GM18868 (cell line): ENCODE measurements around the gene MTHFD1L.
"Not testable (repeated sequence)": the region's sequence is repeated elsewhere in the genome, so short reads cannot be mapped to it uniquely, and the experiment has no call there.

Experiments
- ATAC-seq: cut with Tn5 transposase; IDR thresholded peaks from one replicate; pipeline ENCODE4 v1.9.1; 2021; ENCODE audit warnings: mild to moderate bottlenecking, moderate library complexity; ENCODE audit not compliant: unreplicated experiment

MTHFD1L gene

GRCh38 chr6:151060766-151061531 lies 195.4 kb downstream of the MTHFD1L start:
- ATAC-seq: no peak

DNA sequence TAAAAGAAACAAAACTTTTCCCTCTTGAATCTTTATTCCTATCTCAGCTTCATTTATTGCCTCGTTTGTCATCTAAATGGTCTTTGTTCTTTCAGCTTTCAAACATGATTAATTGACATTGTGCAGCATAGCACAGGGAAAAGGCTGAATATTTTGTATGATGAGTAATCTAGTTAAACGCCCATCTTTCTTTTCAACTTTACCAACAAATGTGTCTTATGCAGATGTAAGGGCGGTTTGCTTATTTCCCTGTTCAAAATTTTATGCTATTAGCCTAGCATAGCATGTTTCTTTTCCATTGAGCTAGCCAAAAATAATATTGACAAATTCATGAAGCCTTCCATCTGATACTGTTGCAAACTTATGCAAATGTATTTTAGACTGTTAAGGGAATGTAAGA lies 197.8 kb downstream of the MTHFD1L start:
- no peak for ATAC-seq

DNA sequence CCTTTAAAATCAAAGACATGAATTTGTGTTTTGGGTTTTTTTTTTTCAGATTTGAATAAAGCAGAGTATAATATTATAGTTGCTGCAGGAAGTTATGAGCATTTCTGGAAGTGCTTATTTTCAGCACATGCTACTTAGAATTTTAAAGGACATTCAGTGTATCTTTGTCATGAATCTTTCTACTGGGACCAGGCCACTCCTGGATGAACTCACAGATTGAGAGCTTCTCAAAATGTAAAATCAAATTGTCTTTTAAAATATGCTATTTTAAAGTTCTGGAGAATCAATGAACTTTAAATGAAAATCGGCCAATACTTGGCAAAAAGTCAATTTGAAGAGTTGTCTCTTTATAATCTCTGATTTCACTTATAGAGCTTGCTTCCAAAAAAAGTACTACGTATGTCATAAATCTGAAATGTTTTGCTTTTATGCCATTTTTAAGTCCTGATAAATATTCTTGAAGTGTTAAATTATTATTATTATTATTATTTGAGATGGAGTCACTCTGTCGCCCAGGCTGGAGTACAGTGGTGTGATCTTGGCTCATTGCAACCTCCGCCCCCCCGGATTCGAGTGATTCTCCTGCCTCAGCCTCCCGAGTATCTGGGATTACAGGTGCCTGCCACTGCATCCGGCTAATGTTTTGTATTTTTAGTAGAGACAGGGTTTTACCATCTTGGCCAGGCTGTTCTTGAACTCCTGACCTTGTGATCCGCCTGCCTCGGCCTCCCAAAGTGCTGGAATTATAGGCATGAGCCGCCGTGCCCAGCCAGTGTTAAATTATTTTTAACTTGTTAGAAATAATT lies 198.5 kb downstream of the MTHFD1L start:
- no peak for ATAC-seq

DNA sequence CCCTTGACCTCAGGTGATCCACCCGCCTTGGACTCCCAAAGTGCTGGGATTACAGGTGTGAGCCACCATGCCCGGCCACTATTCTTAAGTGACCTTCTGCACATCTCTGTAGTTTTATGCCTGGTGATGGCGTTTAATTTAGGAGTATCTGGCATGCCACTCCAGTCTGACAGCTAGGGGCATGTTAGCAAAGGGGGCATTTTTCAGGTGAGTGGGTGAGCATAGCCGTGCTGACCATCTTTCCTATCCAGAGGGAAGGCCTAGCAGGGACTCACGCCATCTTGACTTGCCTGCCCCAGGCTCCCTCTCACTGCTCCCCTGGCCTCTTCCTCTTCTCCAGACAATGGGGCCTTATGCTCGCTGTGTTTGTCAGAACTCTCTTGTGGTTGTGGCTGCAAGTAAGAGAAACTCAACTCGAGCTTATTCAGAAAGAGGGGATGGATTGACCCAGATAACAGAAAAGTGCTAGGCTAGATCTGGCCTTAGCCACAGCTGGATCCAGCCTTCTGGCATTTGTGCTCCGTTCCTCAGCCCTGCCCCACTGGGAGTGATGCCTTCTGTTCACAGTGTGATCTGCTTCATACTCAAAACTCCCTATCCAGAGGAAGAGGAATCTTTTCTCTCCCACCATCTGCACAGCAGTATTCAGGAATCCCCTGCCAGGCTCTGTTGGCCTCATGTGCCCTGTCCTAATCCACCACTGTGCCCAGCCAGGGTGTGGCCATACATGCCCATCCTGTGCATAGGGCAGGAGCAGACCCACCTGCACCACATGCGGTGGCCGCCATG lies 199.7 kb downstream of the MTHFD1L start:
- ATAC-seq: no peak

GRCh38 chr6:151067684-151068596 lies 202.4 kb downstream of the MTHFD1L start:
- ATAC-seq: no peak

GRCh38 chr6:151068761-151069312 lies 203.3 kb downstream of the MTHFD1L start:
- no peak for ATAC-seq

DNA sequence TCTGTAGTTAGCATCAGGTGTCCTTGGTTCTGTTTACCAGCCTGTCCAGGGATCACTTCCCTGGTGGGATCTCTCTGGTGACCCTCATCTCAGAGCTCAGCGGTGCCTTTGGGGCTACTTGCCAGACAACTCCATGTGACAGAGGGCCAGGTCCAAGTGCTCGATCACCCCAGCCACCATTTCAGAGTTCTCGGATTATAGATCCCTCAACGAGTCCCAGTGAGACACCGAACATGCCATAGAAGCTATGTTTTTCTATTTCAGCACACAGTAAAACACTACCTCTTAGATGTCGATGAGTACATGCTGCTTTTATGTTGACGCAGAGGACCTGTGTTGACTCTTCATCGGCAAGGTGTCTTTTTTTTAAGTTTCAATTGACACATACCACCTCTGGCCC lies 204.1 kb downstream of the MTHFD1L start:
- ATAC-seq: no peak

DNA sequence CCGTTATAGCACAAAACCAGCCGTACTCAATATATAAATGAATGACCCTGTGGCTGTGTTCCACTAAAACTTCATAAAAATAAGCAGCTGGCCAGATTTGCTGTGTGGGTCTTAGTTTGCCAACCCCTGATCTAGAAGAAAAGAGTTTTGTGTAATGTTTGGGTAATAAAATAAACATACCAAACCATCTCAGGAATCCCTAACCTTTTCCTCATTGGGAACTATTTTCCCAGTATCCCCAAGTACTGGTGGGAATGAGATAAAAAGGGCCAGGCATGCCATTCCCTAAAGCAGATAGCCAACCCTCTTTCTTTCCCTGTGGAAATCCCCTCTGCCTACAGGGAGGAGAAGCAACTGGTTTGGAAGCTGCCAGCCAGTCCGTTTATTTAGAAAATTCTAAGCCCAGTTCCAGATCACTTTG lies 205.1 kb downstream of the MTHFD1L start:
- no peak for ATAC-seq

DNA sequence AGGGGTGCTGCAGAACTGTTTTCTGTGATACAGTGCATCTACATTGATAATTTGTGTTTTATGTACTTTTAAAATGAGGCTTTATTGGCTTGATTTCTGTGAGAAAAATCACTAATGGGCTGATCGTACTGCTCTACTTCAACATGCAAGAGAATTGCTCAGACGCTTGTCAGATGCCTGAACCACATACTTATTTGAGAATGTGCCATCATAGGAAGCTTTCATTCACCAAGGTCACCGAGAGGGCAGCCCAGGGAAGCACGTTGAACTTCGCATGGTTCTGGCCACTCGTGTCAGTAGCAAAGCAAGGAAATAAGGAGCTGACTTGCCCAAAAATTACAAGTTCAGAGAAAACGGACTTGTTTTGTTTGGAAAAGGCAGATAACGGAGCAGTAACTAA lies 205.8 kb downstream of the MTHFD1L start:
- ATAC-seq: no peak

- no peak for ATAC-seq
These were observed 207.6 kb downstream of the MTHFD1L start for GRCh38 chr6:151073146-151073545.

DNA sequence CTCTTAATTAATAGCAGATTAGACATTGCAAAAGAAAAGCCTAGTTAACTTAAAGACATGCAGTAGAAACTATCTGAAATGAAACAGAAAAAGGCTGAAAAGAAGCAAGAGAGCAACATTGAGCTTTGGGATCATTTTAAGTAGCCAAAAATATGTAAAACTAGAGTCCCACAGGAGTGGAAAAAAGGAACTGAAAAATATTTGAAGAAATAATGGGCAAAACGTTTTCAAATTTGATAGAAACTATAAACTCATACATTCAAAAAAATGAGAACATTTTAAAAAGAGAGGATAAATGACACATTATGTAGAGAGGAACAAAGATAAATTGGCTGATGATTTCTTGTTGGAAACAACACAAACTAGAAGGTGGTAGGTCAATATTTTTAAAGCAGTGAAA lies 208.2 kb downstream of the MTHFD1L start:
- ATAC-seq: no peak

GRCh38 chr6:151075005-151075404 lies 209.5 kb downstream of the MTHFD1L start:
- no peak for ATAC-seq

- no peak for ATAC-seq
These were observed 210.0 kb downstream of the MTHFD1L start for GRCh38 chr6:151075527-151075926.

- ATAC-seq: no peak
These were observed 210.5 kb downstream of the MTHFD1L start for GRCh38 chr6:151075930-151076555.

DNA sequence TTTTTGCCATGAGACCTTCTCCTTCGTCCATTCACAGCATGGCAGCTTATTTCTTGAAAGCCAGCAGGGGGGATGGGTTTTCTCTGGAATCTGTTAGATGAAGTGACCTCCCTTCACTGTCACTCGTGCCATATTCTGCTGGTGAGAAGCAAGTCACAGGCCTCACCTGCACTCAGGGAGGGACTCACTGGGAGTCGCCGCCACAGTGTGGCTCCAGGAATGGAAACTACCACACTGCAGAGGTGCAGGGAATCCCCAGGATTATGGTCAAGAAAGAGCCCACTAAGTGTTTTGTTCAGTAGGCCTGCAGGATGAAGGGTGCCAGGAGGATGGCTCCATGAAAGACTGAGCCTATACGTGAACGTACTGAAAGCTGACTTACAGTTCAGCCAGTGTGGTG lies 213.2 kb downstream of the MTHFD1L start:
- no peak for ATAC-seq

GRCh38 chr6:151081656-151082055 lies 216.2 kb downstream of the MTHFD1L start:
- ATAC-seq: no peak

DNA sequence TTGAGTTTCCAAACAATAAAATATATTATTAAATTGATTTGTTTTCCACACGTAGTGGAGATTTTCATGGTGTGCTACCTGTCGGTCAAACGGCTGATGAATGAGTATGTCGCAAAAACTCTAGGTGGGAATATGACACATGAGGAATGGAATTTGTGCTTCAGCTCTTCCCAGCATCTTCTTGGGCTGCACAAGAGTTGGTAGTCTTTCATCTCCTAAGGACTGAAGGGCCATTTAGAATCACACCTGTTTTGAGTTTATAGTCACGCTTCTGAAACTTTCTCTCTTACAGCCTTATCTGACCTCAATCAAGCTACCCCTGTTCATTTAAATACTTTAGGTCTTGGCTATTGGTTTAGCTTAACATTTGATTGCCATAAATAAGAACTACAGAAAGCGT lies 216.6 kb downstream of the MTHFD1L start:
- ATAC-seq: no peak

- ATAC-seq: no peak
These were observed 218.8 kb downstream of the MTHFD1L start for GRCh38 chr6:151084275-151084674.

- ATAC-seq: not testable (repeated sequence)
These were observed 221.6 kb downstream of the MTHFD1L start for GRCh38 chr6:151087055-151087454.
